Ramos (cell line): ENCODE data around the gene AFAP1.

Source experiments
- in situ Hi-C: fragments of 300-500 bp; cut with MboI; formaldehyde crosslinking; loops from one replicate; pipeline ENCODE4 v1.14.3; 2022; ENCODE audit warnings: low sequenced_read_pairs; ENCODE audit not compliant: unreplicated experiment

The AFAP1 gene

GRCh38 chr4:7852568-7853185, 87.0 kb downstream of the AFAP1 start:
- in situ Hi-C loops: no loop called here

- in situ Hi-C loops: no loop called here
These were observed 89.2 kb downstream of the AFAP1 start for GRCh38 chr4:7850489-7850888.

DNA sequence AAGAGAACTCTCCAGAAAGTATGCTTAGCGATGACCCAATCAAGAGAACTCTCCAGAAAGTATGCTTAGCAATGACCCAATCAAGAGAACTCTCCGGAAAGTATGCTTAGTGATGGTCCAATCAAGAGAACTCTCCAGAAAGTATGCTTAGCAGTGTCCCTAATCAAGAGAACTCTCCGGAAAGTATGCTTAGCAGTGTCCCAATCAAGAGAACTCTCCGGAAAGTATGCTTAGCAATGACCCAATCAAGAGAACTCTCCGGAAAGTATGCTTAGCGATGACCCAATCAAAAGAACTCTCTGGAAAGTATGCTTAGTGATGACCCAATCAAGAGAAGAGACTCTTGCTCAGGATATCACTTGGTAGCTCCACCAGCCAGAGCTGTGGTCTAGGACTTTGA, 92.5 kb downstream of the AFAP1 start:
- in situ Hi-C loops: no loop called here

DNA sequence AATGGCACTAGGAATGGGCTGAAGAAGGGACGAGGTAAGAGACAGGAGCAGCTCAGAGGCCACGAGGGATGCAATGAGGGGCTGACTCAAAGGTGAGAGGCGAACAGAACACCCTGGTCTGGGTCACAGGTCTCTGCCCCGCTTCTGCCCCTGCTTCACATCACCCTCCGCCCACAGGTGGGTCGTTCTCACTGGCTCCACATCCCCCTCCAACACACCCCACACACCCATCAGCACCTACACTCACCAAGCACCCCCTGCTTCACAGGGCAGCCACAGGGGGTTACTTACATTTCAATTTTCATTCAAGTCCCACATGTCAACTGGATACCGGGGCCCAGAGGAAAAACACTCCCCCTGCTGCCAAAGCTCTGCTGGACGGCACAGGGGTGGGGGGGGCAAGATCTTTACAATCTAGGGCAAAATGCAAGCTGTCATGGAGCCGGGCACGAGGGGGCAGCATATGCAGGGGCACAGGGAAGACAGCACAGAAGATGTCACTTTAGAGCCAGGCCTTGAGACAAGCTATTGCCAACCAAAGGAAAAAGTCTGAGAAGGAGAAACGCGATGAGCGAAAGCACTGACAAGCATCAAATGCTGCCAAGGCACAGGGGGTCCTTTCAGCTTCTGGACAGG, 94.0 kb downstream of the AFAP1 start:
- in situ Hi-C loops: no loop called here

DNA sequence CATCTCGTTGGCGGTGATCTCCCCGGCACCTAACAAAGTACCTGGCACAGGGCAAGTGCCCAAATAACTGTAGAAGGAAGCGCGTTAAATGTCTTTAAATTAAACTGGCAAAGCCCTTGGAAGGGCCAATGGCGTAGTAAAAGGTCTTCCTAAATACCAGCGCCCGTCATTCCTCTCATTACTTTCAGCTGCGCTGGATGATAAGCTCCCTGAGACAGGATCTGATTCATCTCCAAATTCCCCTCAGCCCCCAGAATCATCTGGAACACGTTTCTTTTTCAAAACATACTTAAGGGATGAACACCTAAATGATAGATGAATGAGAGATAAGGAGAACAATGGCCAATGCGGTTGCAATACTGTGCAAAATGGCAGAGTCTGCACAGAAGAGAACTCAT, 95.1 kb downstream of the AFAP1 start:
- in situ Hi-C loops: no loop called here

DNA sequence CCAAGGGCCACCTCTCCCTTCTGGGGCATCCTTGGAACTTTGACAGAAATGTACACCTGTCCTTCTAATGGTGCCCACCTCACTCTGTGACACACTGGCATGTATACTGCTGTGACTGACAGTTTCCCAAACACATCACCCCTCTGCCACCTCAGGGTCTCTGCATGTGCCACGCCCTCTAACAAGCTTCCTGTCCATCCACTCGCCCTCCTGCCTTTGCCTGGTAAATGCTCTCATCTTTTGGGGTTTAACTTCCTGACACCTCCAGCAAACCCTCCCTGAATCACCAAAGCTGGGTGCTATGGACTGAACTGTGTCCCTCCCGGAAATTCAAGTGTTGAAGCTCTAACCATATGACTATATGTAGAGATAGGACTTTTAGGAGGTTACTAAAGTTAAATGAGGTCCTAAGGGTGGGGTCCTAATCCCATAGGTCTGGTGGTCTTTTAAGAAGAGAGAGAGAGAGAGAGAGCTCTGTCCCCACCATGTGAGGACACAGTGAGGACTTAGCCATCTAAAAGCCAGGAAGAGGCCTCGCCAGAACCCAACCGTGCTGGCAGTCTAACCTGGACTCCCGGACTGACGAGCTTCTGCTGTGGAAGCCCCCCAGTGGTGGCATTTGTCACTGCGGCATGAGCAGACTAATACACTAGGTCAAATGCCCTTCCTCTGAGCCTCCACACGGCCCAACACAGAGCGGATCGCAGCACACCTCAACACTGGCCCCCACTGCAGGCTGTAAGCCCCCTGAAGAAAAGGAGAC, 95.6 kb downstream of the AFAP1 start:
- in situ Hi-C loops: no loop called here

- in situ Hi-C loops: no loop called here
These were observed 97.0 kb downstream of the AFAP1 start for GRCh38 chr4:7842384-7843279.

DNA sequence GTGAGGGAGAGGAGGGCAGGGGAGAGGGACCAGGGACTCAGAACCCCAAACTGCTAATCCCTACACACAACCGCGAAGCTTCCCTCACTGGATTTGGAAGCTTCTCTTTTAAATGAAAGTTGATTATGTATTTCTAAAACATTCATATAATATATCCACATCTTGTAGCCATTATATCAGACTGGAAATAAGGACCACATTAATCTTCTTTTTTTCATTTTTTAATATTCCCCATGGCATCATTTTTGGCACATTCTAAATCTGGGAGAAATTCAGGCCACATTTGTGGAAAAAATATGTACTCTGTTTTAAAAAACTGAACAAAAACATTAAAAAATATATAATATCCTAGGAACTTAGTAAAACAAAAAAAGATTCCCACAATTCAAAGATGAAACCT, 97.8 kb downstream of the AFAP1 start:
- in situ Hi-C loops: no loop called here

GRCh38 chr4:7841071-7841470, 98.6 kb downstream of the AFAP1 start:
- in situ Hi-C loops: no loop called here

GRCh38 chr4:7839856-7840255, 99.8 kb downstream of the AFAP1 start:
- in situ Hi-C loops: no loop called here

DNA sequence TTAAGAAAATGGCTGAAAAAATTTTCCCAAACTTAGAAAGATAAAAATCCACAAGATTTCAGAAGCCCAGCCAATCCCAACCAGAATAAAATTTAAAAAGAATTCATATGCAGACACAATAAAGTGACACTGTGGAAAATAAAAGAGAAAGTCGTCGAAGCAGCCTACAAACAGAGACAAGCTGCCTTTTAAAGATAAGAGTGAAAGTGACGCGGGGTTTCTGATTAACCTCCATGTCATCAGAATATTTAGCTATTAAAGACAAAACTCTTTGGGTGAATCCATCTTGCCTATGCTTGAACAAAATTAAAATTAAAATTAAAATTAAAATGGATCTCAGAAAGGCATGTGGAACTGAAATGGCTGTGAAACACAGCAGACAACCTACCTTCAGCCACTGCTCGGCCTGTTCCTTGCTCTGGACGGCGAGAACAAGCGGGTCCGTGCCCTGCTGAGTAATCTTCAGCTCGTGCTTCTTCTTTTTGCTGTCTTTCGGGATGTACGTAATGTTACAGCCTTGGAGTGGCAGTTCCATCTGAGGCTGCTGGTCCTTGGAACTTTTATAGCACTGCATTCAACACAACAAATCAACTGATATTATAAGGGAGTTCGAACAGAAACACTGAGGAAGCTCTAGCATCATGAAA, 101.4 kb downstream of the AFAP1 start:
- in situ Hi-C loops: no loop called here

DNA sequence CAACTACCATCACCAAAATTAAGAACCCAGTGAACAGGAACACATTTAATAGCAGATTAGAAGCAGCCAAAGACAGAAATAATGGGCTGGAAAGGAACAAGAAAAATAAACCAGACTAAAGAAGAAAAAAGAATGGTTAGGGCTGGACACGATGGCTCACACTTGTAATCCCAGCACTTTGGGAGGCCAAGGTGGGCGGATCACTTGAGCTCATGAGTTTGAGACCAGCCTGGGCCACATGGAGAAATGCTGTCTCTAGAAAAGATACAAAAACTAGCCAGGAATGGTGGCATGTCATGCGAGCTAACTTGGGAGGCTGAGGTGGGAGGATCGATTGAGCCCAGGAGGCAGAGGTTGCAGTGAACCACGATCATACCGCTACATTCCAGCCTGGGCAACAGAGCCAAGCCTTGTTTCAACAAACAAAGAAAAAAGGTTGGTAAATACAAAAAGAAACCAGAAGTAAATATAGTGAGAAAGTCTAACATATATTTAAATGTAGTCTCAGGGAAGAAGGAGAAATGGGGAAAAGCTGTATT, 102.0 kb downstream of the AFAP1 start:
- in situ Hi-C loops: no loop called here

GRCh38 chr4:7831858-7832730, 107.6 kb downstream of the AFAP1 start:
- in situ Hi-C loops: no loop called here

- in situ Hi-C loops: no loop called here
These were observed 108.3 kb downstream of the AFAP1 start for GRCh38 chr4:7831330-7831729.

GRCh38 chr4:7830747-7831146, 108.9 kb downstream of the AFAP1 start:
- in situ Hi-C loops: no loop called here

DNA sequence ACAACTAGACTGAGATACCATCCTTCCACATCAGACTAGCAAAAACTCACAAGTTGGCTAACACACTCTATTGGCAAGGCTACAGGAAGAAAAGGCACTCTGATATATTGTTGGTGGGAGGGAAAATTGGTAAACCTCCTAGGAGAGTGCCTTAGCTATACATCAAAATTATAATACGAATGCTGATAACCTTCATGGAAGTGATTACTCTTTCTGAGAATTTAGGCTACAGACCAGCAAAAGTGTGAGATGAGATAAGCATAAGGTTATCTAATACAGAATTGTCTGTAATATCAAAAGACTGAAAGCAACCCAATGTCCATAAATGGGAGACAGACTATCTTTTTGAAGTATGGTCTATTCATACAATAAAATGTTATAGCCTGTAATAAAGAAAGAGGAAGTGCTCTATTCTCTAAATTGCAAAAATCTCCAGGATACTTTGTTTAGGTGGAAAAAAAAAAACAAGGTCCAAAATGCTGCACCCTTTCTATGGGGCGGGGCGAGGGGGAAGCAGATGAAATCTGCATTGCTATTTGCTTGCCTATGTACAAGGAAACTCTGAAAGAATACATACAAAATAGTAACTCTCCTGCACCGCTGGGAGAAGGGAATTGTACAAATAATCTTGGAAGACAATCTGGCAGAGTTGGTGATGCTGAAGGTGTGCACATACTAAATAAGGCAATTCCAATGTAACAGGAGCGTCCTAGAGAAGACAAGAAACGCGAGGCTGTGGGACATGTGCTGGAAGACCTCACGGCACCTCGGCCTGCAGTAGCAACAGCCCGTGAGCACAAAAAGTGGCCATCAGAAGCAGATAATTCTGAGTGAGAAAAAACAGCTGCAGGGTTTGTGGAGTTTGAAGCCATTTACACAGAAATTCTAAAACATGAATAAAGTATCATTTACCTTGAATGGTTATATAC, 109.7 kb downstream of the AFAP1 start:
- in situ Hi-C loops: no loop called here

DNA sequence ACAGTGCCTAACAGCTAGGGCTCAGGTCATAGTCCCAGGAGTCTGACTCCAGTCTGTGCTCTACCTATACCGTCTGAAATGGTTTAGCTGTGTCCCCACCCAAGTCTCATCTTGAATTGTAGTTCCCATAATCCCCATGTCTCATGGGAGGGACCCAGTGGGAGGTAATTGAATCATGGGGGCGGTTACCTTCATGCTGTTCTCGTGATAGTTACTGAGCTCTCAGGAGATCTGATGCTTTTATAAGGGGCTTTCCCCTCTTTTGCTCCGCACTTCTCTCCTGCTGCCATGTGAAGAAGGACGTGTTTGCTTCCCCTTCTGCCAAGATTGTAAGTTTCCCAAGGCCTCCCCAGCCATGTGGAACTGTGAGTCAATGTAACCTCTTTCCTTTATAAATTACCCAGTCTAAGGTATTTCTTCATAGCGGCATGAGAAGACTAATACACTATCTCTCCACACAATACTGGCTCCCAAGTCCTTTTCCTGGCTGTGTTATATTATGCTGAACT, 110.8 kb downstream of the AFAP1 start:
- in situ Hi-C loops: no loop called here
